Tibial nerve (tissue), 4 donors: ENCODE results near the gene FBN1. TPM values are rescaled to one million over a fixed set of nuclear protein-coding genes. Genes with fewer than 3 reads are reported as not detected.

Experiments used
- DNase-seq, 2 donors: peaks; one replicate each; pipeline ENCODE4 v3.0.0-alpha.2; 2019; ENCODE audit warnings: low spot score in 2 of 2
- H3K27ac ChIP-seq, 4 donors: fragments of 200-600 bp; sonication (generic) in 3 of 4; one replicate each; pipeline ENCODE4 v1.5.1; 2017 to 2019; ENCODE audit warnings: mild to moderate bottlenecking in 1 of 4
- H3K27me3 ChIP-seq, 2 donors: fragments of 200-600 bp; sonication (generic) in 1 of 2; one replicate each; pipeline versions ENCODE4 v1.5.1 to v1.6.0; 2017 to 2019
- H3K36me3 ChIP-seq, 3 donors: fragments of 200-600 bp; sonication (generic); one replicate each; pipeline ENCODE4 v1.5.1; 2018 to 2019
- H3K4me1 ChIP-seq, 4 donors: fragments of 200-600 bp; sonication (generic) in 3 of 4; one replicate each; pipeline ENCODE4 v1.5.1; 2017 to 2019
- H3K4me3 ChIP-seq, 4 donors: fragments of 200-600 bp; sonication (generic) in 3 of 4; one replicate each; pipeline ENCODE4 v1.5.1; 2017 to 2019; ENCODE audit warnings: mild to moderate bottlenecking in 1 of 4, moderate library complexity in 1 of 4
- H3K9me3 ChIP-seq, 4 donors: fragments of 200-600 bp; sonication (generic) in 3 of 4; one replicate each; pipeline ENCODE4 v1.5.1; 2017 to 2019
- EP300 ChIP-seq, 2 donors: sonication (generic); formaldehyde crosslinking; IDR thresholded peaks; one replicate each; pipeline ENCODE4 v1.6.1; 2017; ENCODE audit warnings: antibody characterized with exemption in 2 of 2, mild to moderate bottlenecking in 1 of 2
- POLR2A ChIP-seq, 2 donors: fragments of 450-650 bp; IDR thresholded peaks; one replicate each; pipeline ENCODE4 v1.6.1; 2017; ENCODE audit warnings: antibody characterized with exemption in 2 of 2, mild to moderate bottlenecking in 2 of 2, moderate library complexity in 2 of 2
- WGBS, 2 donors: methylation state at CpG; one replicate each; pipeline ENCODE4 v1.1.5; 2018; 5-methylcytosine and 5-hydroxymethylcytosine counted together
- total RNA-seq, 4 donors: library from RNA; depleted of rRNA; stranded (reverse); fragments of >200 nt; gene quantifications; one replicate each; pipeline ENCODE4 v1.1.0, GENCODE V29; 2016
- TF ChIP-seq, protein P1 (sequence below), 5 experiments: fragments of 200-600 bp in 3 of 5; fragments of 450-650 bp in 2 of 5; sonication (generic) in 3 of 5; IDR thresholded peaks; one replicate each; pipeline ENCODE4 v1.5.1; 2016 to 2019; ENCODE audit warnings: antibody characterized with exemption in 5 of 5, mild to moderate bottlenecking in 3 of 5, moderate library complexity in 2 of 5

FBN1 gene
- total RNA-seq, 4 donors from 2014 or later, result 144 to 293 (median 234) TPM

DNA sequence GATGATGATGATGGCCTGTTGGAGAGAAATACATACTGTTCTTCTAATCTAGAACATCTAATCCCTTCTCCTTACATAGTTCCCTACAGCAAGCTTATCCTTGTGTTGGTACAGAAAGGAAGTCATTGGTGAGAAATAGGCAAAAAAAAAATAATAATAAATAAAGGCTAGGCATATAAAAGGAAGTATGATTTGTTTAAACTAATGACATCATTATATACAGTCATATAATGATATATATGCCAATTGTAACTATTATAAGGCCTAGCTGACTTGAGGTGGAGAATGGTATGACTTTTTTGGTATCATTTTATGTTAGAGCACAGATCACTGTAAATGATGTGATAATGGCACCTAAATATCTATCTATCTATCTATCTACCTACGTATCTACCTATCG, 171.8 kb downstream of the FBN1 start:
- Histone ChIP-seq H3K27me3 (no peaks in the 10 kb centered on the region), H3K9me3 (no peaks in the 10 kb centered on the region), H3K4me3 (no peak overlapping the region), H3K36me3 (peaks cover 0 to 56% (median 0%) of the 10 kb centered on the region in 3 donors), H3K4me1 (peaks cover 0 to 30% (median 6%) of the 10 kb centered on the region in 4 donors), H3K27ac (peak overlapping the region in 1 of 4 donors; percentile 30)
- 84 to 95% methylated on average over 2 of the region's 2 CpGs for WGBS, 2 donors
- no peak for DNase-seq
- no peak for TF ChIP-seq EP300 (IDR thresholded peaks at IDR 0.05)

DNA sequence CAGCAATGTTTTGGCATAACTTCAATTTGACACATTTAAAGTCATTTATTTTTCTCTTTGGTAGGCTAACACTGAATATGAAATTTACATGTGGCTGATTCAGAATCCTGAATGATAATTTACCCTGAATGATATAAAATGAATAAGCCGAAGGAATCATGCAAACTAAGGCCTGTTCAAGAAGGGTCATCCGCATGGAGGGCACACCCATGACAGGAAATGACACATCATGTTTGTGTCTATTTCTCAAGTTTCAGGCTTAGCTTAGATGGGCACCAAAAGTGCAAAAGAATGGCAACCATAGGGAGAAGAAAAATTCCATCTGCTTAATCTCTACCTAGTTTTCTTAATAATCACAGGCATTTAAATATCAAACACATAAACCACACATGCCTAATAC, 172.8 kb downstream of the FBN1 start:
- Histone ChIP-seq H3K9me3 (no peaks in the 10 kb centered on the region), H3K27ac (peak overlapping the region in 1 of 4 donors; percentile 21), H3K4me1 (peaks cover 0 to 21% (median 1%) of the 10 kb centered on the region in 4 donors), H3K27me3 (no peaks in the 10 kb centered on the region), H3K36me3 (peaks cover 0 to 65% (median 0%) of the 10 kb centered on the region in 3 donors), H3K4me3 (no peak overlapping the region)
- TF ChIP-seq, protein P1, sequence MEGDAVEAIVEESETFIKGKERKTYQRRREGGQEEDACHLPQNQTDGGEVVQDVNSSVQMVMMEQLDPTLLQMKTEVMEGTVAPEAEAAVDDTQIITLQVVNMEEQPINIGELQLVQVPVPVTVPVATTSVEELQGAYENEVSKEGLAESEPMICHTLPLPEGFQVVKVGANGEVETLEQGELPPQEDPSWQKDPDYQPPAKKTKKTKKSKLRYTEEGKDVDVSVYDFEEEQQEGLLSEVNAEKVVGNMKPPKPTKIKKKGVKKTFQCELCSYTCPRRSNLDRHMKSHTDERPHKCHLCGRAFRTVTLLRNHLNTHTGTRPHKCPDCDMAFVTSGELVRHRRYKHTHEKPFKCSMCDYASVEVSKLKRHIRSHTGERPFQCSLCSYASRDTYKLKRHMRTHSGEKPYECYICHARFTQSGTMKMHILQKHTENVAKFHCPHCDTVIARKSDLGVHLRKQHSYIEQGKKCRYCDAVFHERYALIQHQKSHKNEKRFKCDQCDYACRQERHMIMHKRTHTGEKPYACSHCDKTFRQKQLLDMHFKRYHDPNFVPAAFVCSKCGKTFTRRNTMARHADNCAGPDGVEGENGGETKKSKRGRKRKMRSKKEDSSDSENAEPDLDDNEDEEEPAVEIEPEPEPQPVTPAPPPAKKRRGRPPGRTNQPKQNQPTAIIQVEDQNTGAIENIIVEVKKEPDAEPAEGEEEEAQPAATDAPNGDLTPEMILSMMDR (IDR thresholded peaks at IDR 0.05), result no peak
- TF ChIP-seq POLR2A (IDR thresholded peaks at IDR 0.05) (no peak), EP300 (IDR thresholded peaks at IDR 0.05) (no peak)
- WGBS, 2 donors, result 78 to 84% methylated on average over 2 of the region's 2 CpGs
- no peak for DNase-seq

DNA sequence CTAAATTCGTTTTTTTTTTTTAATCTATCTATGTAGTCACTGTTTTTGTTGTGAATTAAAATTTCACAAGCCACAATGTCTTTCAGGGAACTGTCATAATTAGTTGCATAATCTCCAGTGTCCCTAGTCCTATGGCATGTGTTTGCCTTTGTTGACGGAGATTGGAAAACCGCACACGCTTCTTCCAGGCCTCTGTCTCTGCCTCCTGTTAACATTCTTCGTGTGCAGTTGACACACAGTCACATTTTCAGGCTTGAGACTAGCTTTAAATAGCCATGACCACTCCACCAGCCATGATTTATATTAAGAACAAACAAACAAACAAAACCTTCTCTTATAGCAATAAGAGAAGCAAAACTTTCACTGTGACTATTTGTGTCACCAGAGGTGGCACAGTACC, 174.4 kb downstream of the FBN1 start:
- WGBS, 2 donors, result 90 to 95% methylated on average over 5 of the region's 5 CpGs
- Histone ChIP-seq H3K4me3 (no peak overlapping the region), H3K36me3 (peaks cover 0 to 82% (median 0%) of the 10 kb centered on the region in 3 donors), H3K27me3 (no peaks in the 10 kb centered on the region), H3K27ac (peak overlapping the region in 1 of 4 donors; percentile 21), H3K9me3 (no peaks in the 10 kb centered on the region), H3K4me1 (peaks cover 0 to 20% (median 0%) of the 10 kb centered on the region in 4 donors)
- no peak for DNase-seq
- TF ChIP-seq, protein P1 (IDR thresholded peaks at IDR 0.05), result no peak
- TF ChIP-seq EP300 (IDR thresholded peaks at IDR 0.05) (no peak), POLR2A (IDR thresholded peaks at IDR 0.05) (no peak)

DNA sequence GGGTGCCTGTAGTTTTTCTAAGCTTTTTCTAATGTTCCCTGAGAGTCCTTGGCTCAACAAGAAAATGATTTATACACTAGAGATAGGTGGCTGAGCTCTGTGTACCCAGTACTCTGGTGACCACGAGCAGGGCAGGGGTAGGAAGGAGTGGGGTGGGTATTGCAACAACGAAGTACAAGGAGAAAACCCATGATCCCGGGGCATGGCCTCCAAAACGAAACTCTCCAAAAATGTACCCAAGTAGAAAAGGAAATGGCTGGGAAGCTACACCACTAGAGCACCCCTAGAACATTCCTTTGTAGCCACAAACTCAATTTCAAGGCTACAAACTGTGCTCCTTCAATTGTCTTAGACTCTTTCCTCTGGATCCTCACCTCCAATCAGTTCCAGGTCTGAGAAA, 175.4 kb downstream of the FBN1 start:
- 93 to 94% methylated on average over 4 of the region's 4 CpGs for WGBS, 2 donors
- H3K27me3 ChIP-seq, result no peaks in the 10 kb centered on the region
- H3K27ac ChIP-seq, result peak overlapping the region in 2 of 4 donors; percentile 62 to 64
- DNase-seq, result no peak
- H3K9me3 ChIP-seq, result no peaks in the 10 kb centered on the region
- TF ChIP-seq, protein P1 (IDR thresholded peaks at IDR 0.05), result no peak
- TF ChIP-seq POLR2A (IDR thresholded peaks at IDR 0.05) (no peak), EP300 (IDR thresholded peaks at IDR 0.05) (no peak)
- H3K4me1 ChIP-seq, result peaks cover 0 to 20% (median 0%) of the 10 kb centered on the region in 4 donors
- peaks cover 0 to 91% (median 0%) of the 10 kb centered on the region in 3 donors for H3K36me3 ChIP-seq
- no peak overlapping the region for H3K4me3 ChIP-seq

DNA sequence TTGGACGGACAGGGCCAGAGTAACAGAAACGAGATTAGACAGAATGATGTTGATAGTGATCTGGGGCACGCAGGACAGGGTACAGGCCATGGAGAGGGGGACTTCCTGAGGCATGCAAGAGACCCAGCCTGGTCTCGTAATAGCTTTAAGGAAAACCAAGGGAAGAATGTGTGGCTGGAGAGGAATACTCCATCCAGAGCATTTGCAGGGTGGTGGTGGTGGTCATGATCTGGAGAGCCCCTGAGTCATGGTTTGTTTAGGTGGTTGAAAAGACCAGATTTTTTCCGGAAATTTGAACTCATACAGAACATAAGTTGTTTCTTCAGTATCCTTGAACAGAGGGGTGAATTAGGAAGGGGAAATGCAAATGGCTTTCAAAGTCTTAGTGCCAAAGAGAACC, 175.8 kb downstream of the FBN1 start:
- Histone ChIP-seq H3K27ac (peak overlapping the region in 3 of 4 donors; percentile 10 to 64 (median 62)), H3K9me3 (no peaks in the 10 kb centered on the region), H3K4me3 (no peak overlapping the region), H3K4me1 (peaks cover 0 to 20% (median 0%) of the 10 kb centered on the region in 4 donors), H3K36me3 (peaks cover 0 to 95% (median 0%) of the 10 kb centered on the region in 3 donors), H3K27me3 (no peaks in the 10 kb centered on the region)
- no peak for DNase-seq
- 66 to 76% methylated on average over 5 of the region's 5 CpGs for WGBS, 2 donors
- TF ChIP-seq POLR2A (IDR thresholded peaks at IDR 0.05) (no peak), EP300 (IDR thresholded peaks at IDR 0.05) (no peak)
- TF ChIP-seq, protein P1 (IDR thresholded peaks at IDR 0.05), result no peak
